A549 (cell line): ENCODE results near the gene ASIC2.

ENCODE experiments used
- CBX8 ChIP-seq: fragments of 200-600 bp; sonication (generic); IDR thresholded peaks from 2 replicates; pipeline ENCODE4 v1.6.1; 2016
- CTCF ChIP-seq: fragments of >200 bp; sonication (Bioruptor Twin); formaldehyde crosslinking; IDR thresholded peaks from 3 replicates; pipeline ENCODE4 v1.5.1; 2016
- FOSL2 ChIP-seq, 2 experiments: fragments of 450-650 bp in 1 of 2; fragments of >200 bp in 1 of 2; sonication (Bioruptor Twin) in 1 of 2; formaldehyde crosslinking; IDR thresholded peaks; 2 replicates each; pipeline versions ENCODE4 v1.5.0 to v1.6.1; 2016 to 2020; ENCODE audit warnings: mild to moderate bottlenecking in 1 of 2, moderate library complexity in 1 of 2
- MAX ChIP-seq: IDR thresholded peaks from 2 replicates; pipeline ENCODE4 v1.6.1; 2012
- NR3C1 ChIP-seq: fragments of >200 bp; sonication (Bioruptor Twin); formaldehyde crosslinking; IDR thresholded peaks from 3 replicates; pipeline ENCODE4 v1.6.1; 2017
- POLR2A ChIP-seq: IDR thresholded peaks from 2 replicates; pipeline ENCODE4 v1.6.1; 2012; ENCODE audit warnings: mild to moderate bottlenecking, low read length
- RAD21 ChIP-seq, 2 experiments: fragments of >200 bp in 1 of 2; sonication (Bioruptor Twin) in 1 of 2; formaldehyde crosslinking in 1 of 2; IDR thresholded peaks in 1 of 2; conservative IDR thresholded peaks in 1 of 2; 2 replicates in 1 of 2; 3 replicates in 1 of 2; pipeline ENCODE4 v1.6.1; 2012 to 2018; ENCODE audit warnings: inconsistent platforms in 1 of 2
- RARB ChIP-seq: fragments of 250-450 bp; sonication (Bioruptor Pico); IDR thresholded peaks from 2 replicates; pipeline ENCODE4 v1.8.0; 2021; ENCODE audit warnings: mild to moderate bottlenecking, moderate library complexity

GRCh38 chr17:32970281-32970680 is 322.8 kb downstream of the ASIC2 start:
- TF ChIP-seq RARB (CRISPR knock-in tag) (no peak), CTCF (no peak), NR3C1 (no peak), POLR2A (no peak), FOSL2 (IDR thresholded peaks at IDR 0.05) (no peak), FOSL2 (CRISPR knock-in tag; IDR thresholded peaks at IDR 0.05) (no peak), RAD21 (conservative IDR thresholded peaks at IDR 0.05 in 1 of 2, IDR thresholded peaks at IDR 0.05 in 1 of 2) (no peak), MAX (no peak), CBX8 (no peak)
